Esophagus squamous epithelium (tissue), 5 donors: ENCODE data around the gene GSDMA. TPM values are rescaled to one million over a fixed set of nuclear protein-coding genes. Genes with fewer than 3 reads are reported as not detected.

Experiments used
- DNase-seq: peaks from one replicate; lab custom pipeline; 2025; lab: John Stamatoyannopoulos, UW
- H3K27ac ChIP-seq, 4 donors: fragments of 200-600 bp; sonication (generic); one replicate each; pipeline ENCODE4 v1.5.1; 2016 to 2019; ENCODE audit warnings: mild to moderate bottlenecking in 1 of 4
- H3K27me3 ChIP-seq, 4 donors: fragments of 200-600 bp; sonication (generic); 1 replicate in 3 of 4; 2 replicates in 1 of 4; pipeline versions ENCODE4 v1.5.1 to v1.6.0; 2017 to 2021; ENCODE audit warnings: antibody characterized with exemption in 1 of 4
- H3K36me3 ChIP-seq, 3 donors: fragments of 200-600 bp; sonication (generic); one replicate each; pipeline ENCODE4 v1.5.1; 2016 to 2019
- H3K4me1 ChIP-seq, 3 donors: fragments of 200-600 bp; sonication (generic); one replicate each; pipeline ENCODE4 v1.5.1; 2017 to 2019
- H3K4me3 ChIP-seq, 4 donors: fragments of 200-600 bp; sonication (generic); 1 replicate in 3 of 4; 2 replicates in 1 of 4; pipeline ENCODE4 v1.5.1; 2016 to 2019; ENCODE audit warnings: mild to moderate bottlenecking in 2 of 4, moderate library complexity in 1 of 4
- H3K9me3 ChIP-seq, 3 donors: fragments of 200-600 bp; sonication (generic); one replicate each; pipeline ENCODE4 v1.5.1; 2016 to 2019
- POLR2A ChIP-seq, 4 donors: fragments of 450-650 bp; IDR thresholded peaks; one replicate each; pipeline ENCODE4 v1.6.1; 2017; ENCODE audit warnings: antibody characterized with exemption in 4 of 4, mild to moderate bottlenecking in 4 of 4, moderate library complexity in 3 of 4
- WGBS, 2 donors: methylation state at CpG; one replicate each; pipeline ENCODE4 v1.1.5; 2018; 5-methylcytosine and 5-hydroxymethylcytosine counted together
- intact Hi-C: fragments of 100-400 bp; cut with DNase I; formaldehyde crosslinking; loops from one replicate; pipeline ENCODE4 v1.15.0; 2022
- total RNA-seq, 4 donors: library from RNA; depleted of rRNA; stranded (reverse); fragments of >200 nt; gene quantifications; one replicate each; pipeline ENCODE4 v1.1.0, GENCODE V29; 2016
- TF ChIP-seq, protein P1 (sequence below), 6 experiments: fragments of 450-650 bp in 4 of 6; fragments of 200-600 bp in 2 of 6; sonication (generic) in 2 of 6; IDR thresholded peaks; one replicate each; pipeline ENCODE4 v1.5.1; 2016 to 2019; ENCODE audit warnings: antibody characterized with exemption in 6 of 6, mild to moderate bottlenecking in 4 of 6, moderate library complexity in 4 of 6
- donor health status: DM: yes; HTN: yes; CAD: no.

The GSDMA gene, protein sequence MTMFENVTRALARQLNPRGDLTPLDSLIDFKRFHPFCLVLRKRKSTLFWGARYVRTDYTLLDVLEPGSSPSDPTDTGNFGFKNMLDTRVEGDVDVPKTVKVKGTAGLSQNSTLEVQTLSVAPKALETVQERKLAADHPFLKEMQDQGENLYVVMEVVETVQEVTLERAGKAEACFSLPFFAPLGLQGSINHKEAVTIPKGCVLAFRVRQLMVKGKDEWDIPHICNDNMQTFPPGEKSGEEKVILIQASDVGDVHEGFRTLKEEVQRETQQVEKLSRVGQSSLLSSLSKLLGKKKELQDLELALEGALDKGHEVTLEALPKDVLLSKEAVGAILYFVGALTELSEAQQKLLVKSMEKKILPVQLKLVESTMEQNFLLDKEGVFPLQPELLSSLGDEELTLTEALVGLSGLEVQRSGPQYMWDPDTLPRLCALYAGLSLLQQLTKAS
- total RNA-seq = 1 to 10 TPM; 1.1 to 3.0 (median 1.8) TPM

DNA sequence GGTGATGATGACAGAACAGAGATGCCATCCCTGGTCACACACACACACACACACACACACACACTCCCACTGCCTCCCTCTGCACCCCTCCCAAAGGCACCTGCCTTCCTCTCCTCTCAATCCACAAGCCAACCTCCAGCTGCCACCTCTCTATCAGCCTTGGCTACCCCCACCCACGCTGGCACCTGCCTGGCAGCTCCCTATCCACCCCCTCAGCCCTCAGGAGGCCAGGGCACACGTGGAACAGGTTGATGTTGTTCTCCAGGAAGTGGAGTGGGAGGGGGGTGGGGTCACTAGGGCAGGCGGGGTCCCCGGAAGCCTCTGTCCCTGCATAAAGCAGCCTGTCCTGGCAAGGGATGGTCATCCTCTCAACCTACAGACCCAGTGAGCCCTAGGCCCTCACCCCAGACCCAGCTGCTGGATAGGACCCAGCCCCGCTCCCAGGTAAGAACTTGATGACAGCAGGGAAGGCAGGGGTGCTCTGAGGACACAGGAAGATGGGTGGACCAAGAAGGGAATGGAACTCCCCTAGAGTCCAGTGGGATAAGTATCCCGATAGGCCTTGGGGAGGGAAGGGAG is at the start of gene GSDMA:
GSDMA (plus strand) TSS at position 363 of the 579 bp plus-strand sequence. CDS start 2,684 bp downstream, outside the sequence.
- Histone ChIP-seq H3K4me3 (no peak within 1 kb of the TSS), H3K4me1 (peaks cover 0 to 5% (median 0%) of the 10 kb centered on the region in 3 donors), H3K36me3 (no peaks in the 10 kb centered on the region), H3K9me3 (no peaks in the 10 kb centered on the region), H3K27me3 (peaks cover 0 to 25% (median 0%) of the 10 kb centered on the region in 4 donors), H3K27ac (no peak within 1 kb of the TSS)
- DNase-seq = no peak
- intact Hi-C loops = no loop called here
- 35% methylated on average over 3 of the region's 6 CpGs; no CpG with 5 or more reads in 1 of the 2 donors for WGBS, 2 donors
- TF ChIP-seq, protein P1, sequence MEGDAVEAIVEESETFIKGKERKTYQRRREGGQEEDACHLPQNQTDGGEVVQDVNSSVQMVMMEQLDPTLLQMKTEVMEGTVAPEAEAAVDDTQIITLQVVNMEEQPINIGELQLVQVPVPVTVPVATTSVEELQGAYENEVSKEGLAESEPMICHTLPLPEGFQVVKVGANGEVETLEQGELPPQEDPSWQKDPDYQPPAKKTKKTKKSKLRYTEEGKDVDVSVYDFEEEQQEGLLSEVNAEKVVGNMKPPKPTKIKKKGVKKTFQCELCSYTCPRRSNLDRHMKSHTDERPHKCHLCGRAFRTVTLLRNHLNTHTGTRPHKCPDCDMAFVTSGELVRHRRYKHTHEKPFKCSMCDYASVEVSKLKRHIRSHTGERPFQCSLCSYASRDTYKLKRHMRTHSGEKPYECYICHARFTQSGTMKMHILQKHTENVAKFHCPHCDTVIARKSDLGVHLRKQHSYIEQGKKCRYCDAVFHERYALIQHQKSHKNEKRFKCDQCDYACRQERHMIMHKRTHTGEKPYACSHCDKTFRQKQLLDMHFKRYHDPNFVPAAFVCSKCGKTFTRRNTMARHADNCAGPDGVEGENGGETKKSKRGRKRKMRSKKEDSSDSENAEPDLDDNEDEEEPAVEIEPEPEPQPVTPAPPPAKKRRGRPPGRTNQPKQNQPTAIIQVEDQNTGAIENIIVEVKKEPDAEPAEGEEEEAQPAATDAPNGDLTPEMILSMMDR (IDR thresholded peaks at IDR 0.05) = no peak
- no peak for TF ChIP-seq POLR2A (IDR thresholded peaks at IDR 0.05)

DNA sequence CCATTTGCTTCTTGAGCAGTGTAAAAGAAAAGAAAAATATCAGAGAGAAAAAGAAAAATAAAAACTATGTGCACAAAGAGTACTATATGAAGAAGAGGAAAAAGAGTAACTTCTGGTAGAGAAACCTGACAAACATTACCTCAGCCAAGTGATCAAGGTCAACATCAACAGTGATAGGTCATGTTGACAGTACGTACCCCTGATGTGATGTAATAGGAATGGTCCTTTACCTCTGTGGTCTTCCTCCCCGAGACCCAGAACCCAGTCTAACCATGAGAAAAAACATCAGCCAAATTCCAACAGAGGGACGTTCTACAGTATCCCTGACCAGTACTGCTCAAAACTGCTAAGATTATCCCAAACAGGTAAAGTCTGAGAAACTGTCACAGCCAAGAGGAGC is 48.8 kb upstream of the GSDMA start:
- Histone ChIP-seq H3K4me3 (no peak overlapping the region), H3K9me3 (no peaks in the 10 kb centered on the region), H3K4me1 (no peaks in the 10 kb centered on the region), H3K27ac (no peak overlapping the region), H3K36me3 (peaks cover 0 to 30% (median 2%) of the 10 kb centered on the region in 3 donors), H3K27me3 (no peaks in the 10 kb centered on the region)
- DNase-seq = no peak
- intact Hi-C loops = no loop called here
- TF ChIP-seq, protein P1 (IDR thresholded peaks at IDR 0.05) = no peak
- no peak for TF ChIP-seq POLR2A (IDR thresholded peaks at IDR 0.05)
- 79 to 87% methylated on average over 3 of the region's 3 CpGs for WGBS, 2 donors

DNA sequence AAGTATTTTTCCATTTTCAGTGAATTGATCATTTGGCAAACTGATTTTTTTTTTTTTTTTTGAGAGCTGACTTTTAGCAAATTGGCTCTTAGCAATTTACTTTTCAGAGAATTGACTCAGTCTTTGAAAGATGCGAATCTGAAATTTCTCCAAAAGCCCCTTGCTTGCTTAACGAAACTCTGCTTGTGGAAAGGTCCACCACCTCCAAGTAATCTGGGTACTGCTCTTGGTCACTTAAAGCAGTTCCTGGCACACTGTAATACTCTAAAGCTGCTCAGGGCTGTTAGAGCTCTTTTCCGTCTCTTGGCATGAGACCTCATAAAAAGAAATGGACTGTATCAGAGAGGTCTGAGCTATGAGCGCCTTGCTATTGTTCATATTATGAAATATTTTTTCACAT is 47.2 kb upstream of the GSDMA start:
- DNase-seq = no peak
- Histone ChIP-seq H3K36me3 (peaks cover 0 to 30% (median 5%) of the 10 kb centered on the region in 3 donors), H3K4me1 (peaks cover 0 to under 1% (median 0%) of the 10 kb centered on the region in 3 donors), H3K27me3 (no peaks in the 10 kb centered on the region), H3K27ac (no peak overlapping the region), H3K9me3 (no peaks in the 10 kb centered on the region), H3K4me3 (no peak overlapping the region)
- intact Hi-C loops = no loop called here
- TF ChIP-seq, protein P1 (IDR thresholded peaks at IDR 0.05) = no peak
- no peak for TF ChIP-seq POLR2A (IDR thresholded peaks at IDR 0.05)
- WGBS, 2 donors = 63 to 74% methylated on average over 4 of the region's 4 CpGs

DNA sequence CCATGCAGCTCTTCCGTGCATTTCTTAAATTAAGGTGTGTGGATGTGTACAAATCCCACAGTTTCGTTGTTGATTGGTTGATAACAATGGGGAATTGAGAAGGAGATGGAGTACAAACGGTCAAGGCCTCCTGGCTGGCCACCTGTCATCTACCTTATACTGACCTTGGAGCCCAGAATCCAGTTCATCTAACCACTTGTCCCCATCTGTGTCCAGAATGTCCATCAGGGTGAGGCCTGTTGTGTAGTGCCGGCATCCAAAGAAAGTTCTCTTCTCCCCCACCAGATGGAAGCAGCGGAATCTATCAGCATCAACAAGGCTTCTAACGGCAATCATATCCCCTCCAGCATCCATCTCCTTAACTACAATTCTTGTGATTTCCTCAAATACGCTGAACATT is 45.9 kb upstream of the GSDMA start:
- TF ChIP-seq, protein P1 (IDR thresholded peaks at IDR 0.05) = no peak
- no peak for TF ChIP-seq POLR2A (IDR thresholded peaks at IDR 0.05)
- H3K4me3 ChIP-seq = no peak overlapping the region
- no peaks in the 10 kb centered on the region for H3K27me3 ChIP-seq
- peaks cover 2 to 42% (median 5%) of the 10 kb centered on the region in 3 donors for H3K36me3 ChIP-seq
- intact Hi-C loops = no loop called here
- no peaks in the 10 kb centered on the region for H3K9me3 ChIP-seq
- H3K27ac ChIP-seq = no peak overlapping the region
- WGBS, 2 donors = 83 to 91% methylated on average over 7 of the region's 7 CpGs
- no peak for DNase-seq
- peaks cover 0 to 14% (median 3%) of the 10 kb centered on the region in 3 donors for H3K4me1 ChIP-seq
